Cardiac septum (tissue), 1 donor: ENCODE measurements around the gene LRRC23. TPM values are rescaled to one million over a fixed set of nuclear protein-coding genes. Genes with fewer than 3 reads are reported as not detected.

Source experiments
- DNase-seq: peaks from one replicate; pipeline ENCODE4 v3.0.0-alpha.2; 2020; ENCODE audit warnings: low spot score
- intact Hi-C: fragments of 100-400 bp; cut with DNase I; formaldehyde crosslinking; loops from one replicate; pipeline ENCODE4 v1.14.0; 2022
- microRNA-seq: library from miRNA; unstranded; fragments of <30 nt; microRNA quantifications from one replicate; pipeline ENCODE4 v1.2.0, GENCODE V29; 2020
- total RNA-seq: library from RNA; stranded (reverse); fragmentation: NEBNext Ultra II Directional; extraction: Animal tissue kit (Norgen Biotek cat#: 25700); gene quantifications from one replicate; pipeline ENCODE4 v1.2.1, GENCODE V29; 2021
- donor health status: DM: no; HTN: no; CAD: no.

LRRC23 gene
- total RNA-seq, 1 donor from 2014 or later, result 13.3 TPM

DNA sequence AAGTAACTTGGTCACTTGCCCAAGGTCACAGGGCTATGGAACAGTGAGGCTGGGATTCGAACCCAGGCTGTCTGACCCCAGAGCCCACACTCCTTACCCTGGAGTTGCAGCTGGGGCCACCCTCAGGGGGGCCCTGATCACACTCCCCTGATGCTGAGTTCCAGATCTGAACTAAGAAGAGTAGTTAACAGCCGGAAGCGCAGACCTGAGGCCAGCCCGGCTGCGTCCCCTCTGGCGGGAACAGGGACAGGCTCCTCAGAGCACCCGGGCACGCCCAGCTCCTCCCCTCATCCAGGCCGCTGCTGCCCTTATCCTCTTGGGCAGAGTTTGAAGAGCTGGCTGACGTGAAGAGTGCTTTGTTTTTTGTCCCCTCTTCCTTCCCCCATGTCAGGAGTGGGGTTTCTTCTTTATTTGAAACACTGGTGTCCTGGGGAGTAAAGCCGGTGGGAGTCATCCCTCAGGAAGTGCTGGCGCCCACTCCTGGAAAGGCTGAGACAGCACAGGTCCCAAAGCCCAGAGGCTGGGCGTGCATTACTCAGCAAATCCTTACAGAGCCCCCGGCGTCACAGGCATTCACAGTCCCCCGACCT is 57.2 kb downstream of the LRRC23 start:
- intact Hi-C loops, result no loop called here
- DNase-seq, result peak; percentile 79

DNA sequence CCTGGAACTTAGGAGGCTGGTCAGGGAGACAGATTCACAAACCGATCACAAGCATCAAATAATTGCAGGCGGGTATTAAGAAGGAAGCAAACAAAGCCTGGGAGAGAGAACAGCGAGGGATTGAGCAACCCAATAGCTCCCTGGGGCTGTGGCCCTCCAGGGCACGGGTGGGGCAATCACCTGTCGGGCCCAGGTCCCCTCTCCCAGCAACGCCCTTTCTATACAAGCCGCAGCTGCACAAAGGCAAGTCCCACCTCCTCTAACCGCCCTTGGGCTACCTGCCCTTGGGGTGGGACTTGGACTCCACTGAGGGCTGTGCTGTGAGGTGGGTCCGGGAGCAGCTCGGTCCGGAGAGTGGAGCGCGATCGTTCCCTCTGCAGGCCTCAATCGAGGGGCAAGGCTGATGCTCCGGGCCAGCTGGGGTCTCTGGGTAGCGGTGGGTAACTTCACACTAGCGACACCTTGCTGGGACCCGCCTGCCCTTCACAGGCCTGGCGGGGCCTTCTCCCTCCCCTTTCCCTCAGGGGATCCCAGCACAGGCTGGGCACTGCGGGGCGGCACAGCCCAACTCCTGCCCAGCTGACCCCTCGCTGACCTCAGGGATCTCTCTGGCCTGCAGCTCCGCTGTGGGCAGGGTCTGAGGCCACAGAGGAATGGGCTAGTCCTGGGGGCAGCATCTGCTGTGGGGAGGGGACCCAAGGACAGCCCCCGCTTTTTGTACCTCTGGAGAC is 57.8 kb downstream of the LRRC23 start:
- peak; percentile 76 for DNase-seq
- intact Hi-C loops, result no loop called here

DNA sequence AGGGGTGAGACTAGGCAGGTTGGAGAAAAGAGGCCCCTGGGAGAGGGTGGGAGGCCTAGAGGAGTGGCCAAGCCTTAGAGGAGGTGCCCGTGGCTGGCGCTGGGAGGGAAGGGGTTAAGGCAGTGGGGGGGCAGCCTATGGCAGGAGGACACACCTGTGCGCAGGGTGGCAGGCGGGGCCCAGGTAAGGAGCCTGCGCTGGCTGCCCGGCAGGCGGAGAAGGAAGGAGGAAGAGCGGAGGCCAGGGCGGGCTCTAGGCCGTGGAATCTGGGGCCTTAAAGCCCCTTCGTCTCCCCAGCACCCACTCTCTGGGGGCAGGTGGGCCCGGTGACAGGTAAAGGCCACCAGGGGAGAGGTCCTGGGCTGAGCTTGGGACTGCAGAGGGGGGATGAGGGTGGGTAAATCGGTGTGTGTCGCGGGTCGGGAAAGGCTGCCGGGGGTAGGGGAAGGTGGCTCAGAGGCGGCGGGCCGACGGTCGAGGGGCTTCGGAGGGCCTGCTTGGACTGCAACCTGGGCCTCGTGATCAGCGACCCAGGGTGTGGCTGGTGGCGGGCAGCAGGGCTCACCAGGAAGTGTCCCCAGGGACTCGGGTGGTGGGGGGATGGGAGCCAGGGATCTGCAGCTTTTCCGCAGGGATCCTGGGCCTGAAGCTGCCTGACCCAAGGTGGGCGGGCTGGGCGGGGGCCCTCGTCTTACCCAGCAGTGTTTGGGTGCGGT is 58.6 kb downstream of the LRRC23 start:
- peak; percentile 70 for DNase-seq
- intact Hi-C loops, result no loop called here

Small RNA genes lying within 50 kb of the gene (microRNA-seq; reads per million reads assigned to microRNA genes)
- 4.9 reads per million, percentile 5 among the genes with 10 or more reads in this experiment for gene MIR141
- 42.7 reads per million, percentile 47 among the genes with 10 or more reads in this experiment for gene MIR200C

Other genes with a start within 250 kb of the LRRC23 start
- gene ING4, start 241.7 kb upstream of the LRRC23 start, total RNA-seq, result 20.6 TPM
- 32.7 TPM for gene ZNF384, start 215.4 kb upstream of the LRRC23 start, total RNA-seq
- gene PIANP, start 204.0 kb upstream of the LRRC23 start, total RNA-seq, result 0.40 TPM
- 64.7 TPM for gene COPS7A, start 180.8 kb upstream of the LRRC23 start, total RNA-seq
- 135 TPM for gene MLF2, start 151.7 kb upstream of the LRRC23 start, total RNA-seq
- gene PTMS, start 138.5 kb upstream of the LRRC23 start, total RNA-seq, result 234 TPM
- gene LAG3, start 132.3 kb upstream of the LRRC23 start, total RNA-seq, result 0.57 TPM
- gene CD4, start 115.3 kb upstream of the LRRC23 start, total RNA-seq, result 3.8 TPM
- gene GPR162, start 83.0 kb upstream of the LRRC23 start, total RNA-seq, result 5.7 TPM
- gene P3H3, start 76.4 kb upstream of the LRRC23 start, total RNA-seq, result 25.7 TPM
- gene GNB3, start 63.9 kb upstream of the LRRC23 start, total RNA-seq, result 9.7 TPM
- 0.65 TPM for gene CDCA3, start 53.5 kb upstream of the LRRC23 start, total RNA-seq
- 83.5 TPM for gene USP5, start 52.7 kb upstream of the LRRC23 start, total RNA-seq
- 657 TPM for gene TPI1, start 37.3 kb upstream of the LRRC23 start, total RNA-seq
- gene SPSB2, start 31.5 kb upstream of the LRRC23 start, total RNA-seq, result 4.5 TPM
- 29.7 TPM for gene ENO2, start 9.8 kb downstream of the LRRC23 start, total RNA-seq
- gene ATN1, start 23.1 kb downstream of the LRRC23 start, total RNA-seq, result 76.9 TPM
- gene RNU7-1, start 39.0 kb downstream of the LRRC23 start, total RNA-seq, result not detected
- gene C12orf57, start 39.2 kb downstream of the LRRC23 start, total RNA-seq, result 162 TPM
- 7.0 TPM for gene PTPN6, start 46.5 kb downstream of the LRRC23 start, total RNA-seq
- 125 TPM for gene PHB2, start 65.8 kb downstream of the LRRC23 start, total RNA-seq
- gene EMG1, start 66.1 kb downstream of the LRRC23 start, total RNA-seq, result 32.7 TPM
- 19.7 TPM for gene LPCAT3, start 113.7 kb downstream of the LRRC23 start, total RNA-seq
- gene C1S, start 155.9 kb downstream of the LRRC23 start, total RNA-seq, result 69.0 TPM
- gene C1R, start 187.6 kb downstream of the LRRC23 start, total RNA-seq, result 96.9 TPM
- 10.5 TPM for gene C1RL, start 204.4 kb downstream of the LRRC23 start, total RNA-seq
- gene RBP5, start 224.1 kb downstream of the LRRC23 start, total RNA-seq, result 0.62 TPM
- gene CLSTN3, start 225.5 kb downstream of the LRRC23 start, total RNA-seq, result 5.7 TPM